Gastroesophageal sphincter (tissue), 3 donors: ENCODE results near the gene EPO.
A peak's percentile ranks its signal among the peaks of the same experiment; 100 is the strongest.

ENCODE experiments used
- CTCF ChIP-seq, 4 experiments: fragments of 200-600 bp in 2 of 4; fragments of 450-650 bp in 2 of 4; sonication (generic) in 1 of 4; IDR thresholded peaks; one replicate each; pipeline ENCODE4 v1.5.1; 2017 to 2019; ENCODE audit warnings: antibody characterized with exemption in 4 of 4, mild to moderate bottlenecking in 2 of 4, moderate library complexity in 2 of 4
- EP300 ChIP-seq: sonication (generic); formaldehyde crosslinking; IDR thresholded peaks from one replicate; pipeline ENCODE4 v1.6.1; 2017; ENCODE audit warnings: antibody characterized with exemption, mild to moderate bottlenecking
- POLR2A ChIP-seq, 2 donors: fragments of 450-650 bp; IDR thresholded peaks; one replicate each; pipeline ENCODE4 v1.6.1; 2017; ENCODE audit warnings: antibody characterized with exemption in 2 of 2, mild to moderate bottlenecking in 2 of 2, moderate library complexity in 1 of 2
- POLR2AphosphoS5 ChIP-seq: sonication (generic); formaldehyde crosslinking; IDR thresholded peaks from one replicate; pipeline ENCODE4 v1.6.1; 2017; ENCODE audit warnings: antibody characterized with exemption

DNA sequence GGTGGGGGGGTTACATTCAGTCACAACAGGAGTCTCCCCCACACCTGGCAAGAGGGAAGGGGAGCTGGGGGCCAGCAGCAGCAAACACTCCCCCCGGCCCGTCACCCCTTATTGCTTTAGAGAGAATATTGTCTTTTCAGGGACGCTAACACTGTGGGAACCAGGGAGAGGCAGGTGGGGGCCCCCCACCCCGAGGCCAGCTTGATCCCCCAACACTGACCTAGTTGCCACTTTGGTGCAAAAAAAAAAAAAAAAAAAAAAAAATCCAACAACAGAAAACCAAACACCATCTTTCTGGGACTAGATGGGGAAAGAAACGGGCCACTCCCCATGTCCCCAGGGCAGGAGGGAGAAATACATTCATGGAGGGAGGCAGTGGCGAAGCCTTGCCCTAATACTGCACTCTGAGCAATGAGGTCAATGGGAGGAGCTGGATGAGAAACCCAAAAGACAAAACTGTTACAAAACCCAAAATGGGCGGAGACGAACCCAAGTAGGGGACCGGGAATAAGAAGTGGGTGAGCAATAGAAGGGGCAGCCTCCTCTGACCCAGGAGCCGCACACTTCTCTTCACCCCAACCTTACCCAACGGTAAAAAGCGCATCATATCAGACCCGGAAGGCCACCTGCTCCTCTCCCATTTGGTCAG lies 40.2 kb upstream of the EPO start:
- TF ChIP-seq EP300 (no peak), CTCF (IDR thresholded peaks at IDR 0.05) (no peak), POLR2A (IDR thresholded peaks at IDR 0.05) (no peak), POLR2AphosphoS5 (peak; percentile 45)
